Esophagus muscularis mucosa (tissue), 4 donors: ENCODE data around the gene CNTN6.

Source experiments
- EP300 ChIP-seq: sonication (generic); formaldehyde crosslinking; IDR thresholded peaks from one replicate; pipeline ENCODE4 v1.6.1; 2017; ENCODE audit warnings: antibody characterized with exemption
- POLR2AphosphoS5 ChIP-seq, 2 donors: sonication (generic); formaldehyde crosslinking; IDR thresholded peaks; one replicate each; pipeline ENCODE4 v1.6.1; 2017; ENCODE audit warnings: antibody characterized with exemption in 2 of 2
- TF ChIP-seq, protein P1 (sequence below), 3 experiments: fragments of 200-600 bp in 2 of 3; fragments of 450-650 bp in 1 of 3; sonication (generic) in 2 of 3; IDR thresholded peaks; one replicate each; pipeline ENCODE4 v1.5.1; 2017 to 2019; ENCODE audit warnings: antibody characterized with exemption in 3 of 3, mild to moderate bottlenecking in 2 of 3, moderate library complexity in 1 of 3

DNA sequence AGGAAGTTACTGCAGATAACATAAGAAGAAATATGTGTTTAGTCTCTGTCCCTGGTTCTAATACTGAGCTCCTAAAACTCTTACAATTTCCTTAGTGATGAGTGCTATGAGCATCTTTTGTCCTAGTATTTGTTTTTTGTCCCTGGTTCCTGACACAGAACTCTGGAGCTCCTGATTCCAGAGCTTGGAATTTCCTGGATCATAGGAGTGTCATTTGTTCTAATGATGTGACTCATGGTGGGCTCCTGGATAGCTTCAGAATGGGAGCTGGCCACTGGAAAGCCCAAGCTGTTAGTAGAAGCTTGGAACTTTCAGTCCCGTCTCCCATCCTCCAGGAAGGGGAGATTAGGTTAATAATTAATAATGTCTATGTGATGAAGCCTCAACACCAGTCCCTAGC, 98.2 kb downstream of the CNTN6 start:
- TF ChIP-seq, protein P1, sequence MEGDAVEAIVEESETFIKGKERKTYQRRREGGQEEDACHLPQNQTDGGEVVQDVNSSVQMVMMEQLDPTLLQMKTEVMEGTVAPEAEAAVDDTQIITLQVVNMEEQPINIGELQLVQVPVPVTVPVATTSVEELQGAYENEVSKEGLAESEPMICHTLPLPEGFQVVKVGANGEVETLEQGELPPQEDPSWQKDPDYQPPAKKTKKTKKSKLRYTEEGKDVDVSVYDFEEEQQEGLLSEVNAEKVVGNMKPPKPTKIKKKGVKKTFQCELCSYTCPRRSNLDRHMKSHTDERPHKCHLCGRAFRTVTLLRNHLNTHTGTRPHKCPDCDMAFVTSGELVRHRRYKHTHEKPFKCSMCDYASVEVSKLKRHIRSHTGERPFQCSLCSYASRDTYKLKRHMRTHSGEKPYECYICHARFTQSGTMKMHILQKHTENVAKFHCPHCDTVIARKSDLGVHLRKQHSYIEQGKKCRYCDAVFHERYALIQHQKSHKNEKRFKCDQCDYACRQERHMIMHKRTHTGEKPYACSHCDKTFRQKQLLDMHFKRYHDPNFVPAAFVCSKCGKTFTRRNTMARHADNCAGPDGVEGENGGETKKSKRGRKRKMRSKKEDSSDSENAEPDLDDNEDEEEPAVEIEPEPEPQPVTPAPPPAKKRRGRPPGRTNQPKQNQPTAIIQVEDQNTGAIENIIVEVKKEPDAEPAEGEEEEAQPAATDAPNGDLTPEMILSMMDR (IDR thresholded peaks at IDR 0.05), result no peak
- TF ChIP-seq POLR2AphosphoS5 (IDR thresholded peaks at IDR 0.05) (no peak), EP300 (no peak)
